KOPT-K1 (cell line): ENCODE results near the gene GH1.
"Not testable (repeated sequence)": the region's sequence is repeated elsewhere in the genome, so short reads cannot be mapped to it uniquely, and the experiment has no call there.

Experiments
- H3K27ac ChIP-seq: fragments of 200-600 bp; sonication (generic); 2 replicates; pipeline ENCODE4 v1.5.1; 2016; ENCODE audit warnings: antibody characterized with exemption, mild to moderate bottlenecking, low read depth, low read length; ENCODE audit not compliant: poor library complexity, severe bottlenecking
- H3K36me3 ChIP-seq: fragments of 200-600 bp; sonication (generic); 2 replicates; pipeline ENCODE4 v1.5.1; 2017; ENCODE audit warnings: antibody characterized with exemption, mild to moderate bottlenecking, low read length, moderate library complexity; ENCODE audit not compliant: insufficient read depth
- H3K9me3 ChIP-seq: fragments of 200-600 bp; sonication (generic); 2 replicates; pipeline ENCODE4 v1.5.1; 2017; ENCODE audit warnings: antibody characterized with exemption, low read length, mild to moderate bottlenecking; ENCODE audit not compliant: insufficient read depth, poor library complexity, severe bottlenecking

Gene GH1

DNA sequence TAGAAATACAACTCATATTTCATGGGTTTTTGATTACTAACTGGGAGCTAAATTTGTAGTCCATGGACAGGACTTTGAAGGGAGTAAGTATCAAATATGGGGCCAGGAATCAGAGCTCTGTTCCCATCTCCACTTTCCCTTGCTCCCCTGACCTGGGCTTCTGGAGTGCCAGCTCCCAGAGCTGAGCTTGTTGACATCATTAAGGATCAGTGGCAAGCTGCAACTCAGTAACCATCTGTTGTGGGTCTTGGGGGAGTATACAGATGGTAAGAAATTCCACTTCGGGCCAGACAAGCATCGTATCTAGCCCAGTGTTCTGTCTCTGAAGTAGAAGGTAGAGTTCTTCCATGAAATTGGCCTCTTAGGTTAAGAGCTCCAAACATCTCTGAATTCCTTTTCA lies 16.7 kb downstream of the GH1 start:
- not testable (repeated sequence) for H3K9me3 ChIP-seq, H3K36me3 ChIP-seq, H3K27ac ChIP-seq

- not testable (repeated sequence) for H3K36me3 ChIP-seq, H3K27ac ChIP-seq, H3K9me3 ChIP-seq
Observed at GRCh38 chr17:63898899-63899798, 19.5 kb downstream of the GH1 start.

DNA sequence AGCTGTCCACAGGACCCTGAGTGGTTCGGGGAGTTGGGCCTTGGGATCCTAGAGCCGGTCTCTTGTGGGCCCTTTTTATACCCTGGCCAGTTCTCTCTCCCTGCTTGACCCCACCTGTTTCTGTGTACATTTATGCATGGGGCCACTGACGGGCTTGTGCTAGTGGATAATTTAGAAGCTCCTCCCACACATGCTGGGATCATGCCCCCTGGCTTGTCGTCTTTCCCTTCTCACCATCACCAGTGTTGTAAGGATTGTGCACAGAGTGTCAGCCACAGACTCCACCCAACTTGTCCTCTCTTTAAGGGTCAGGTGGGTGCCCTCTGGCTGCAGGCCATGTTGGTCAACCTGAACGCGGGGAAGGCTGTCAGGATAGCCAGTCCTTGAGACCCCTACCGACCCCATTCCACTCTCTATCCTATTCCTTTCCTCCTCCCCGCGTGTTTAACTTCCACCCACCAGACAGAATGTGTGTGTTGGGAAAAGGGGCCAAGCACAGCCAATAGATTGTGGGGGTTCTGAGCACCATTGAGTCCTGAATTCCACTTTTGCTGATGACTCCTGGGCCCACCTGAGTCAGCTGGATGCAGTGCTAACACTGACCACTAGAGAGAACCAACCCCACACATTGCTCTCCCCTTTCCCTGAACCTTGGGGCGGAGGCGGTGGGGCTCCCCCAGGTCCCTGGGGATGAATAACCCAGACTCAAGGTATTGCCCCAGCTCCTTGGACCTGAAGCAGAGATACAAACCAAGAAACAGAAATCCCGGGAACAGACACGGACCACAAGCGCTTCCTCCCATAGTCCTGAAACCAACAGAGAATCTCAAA lies 21.9 kb downstream of the GH1 start, which contains the start of gene CSH1:
Gene CSH1, minus strand, starts transcription at position 51 of the 831 bp plus-strand sequence. CDS start 63 bp downstream, outside the sequence.
- H3K27ac ChIP-seq, H3K9me3 ChIP-seq, H3K36me3 ChIP-seq: not testable (repeated sequence)

GRCh38 chr17:63894821-63895220 lies 23.8 kb downstream of the GH1 start:
- not testable (repeated sequence) for H3K27ac ChIP-seq, H3K36me3 ChIP-seq, H3K9me3 ChIP-seq

GRCh38 chr17:63894021-63894420 lies 24.6 kb downstream of the GH1 start:
- H3K27ac ChIP-seq, H3K9me3 ChIP-seq, H3K36me3 ChIP-seq: not testable (repeated sequence)

DNA sequence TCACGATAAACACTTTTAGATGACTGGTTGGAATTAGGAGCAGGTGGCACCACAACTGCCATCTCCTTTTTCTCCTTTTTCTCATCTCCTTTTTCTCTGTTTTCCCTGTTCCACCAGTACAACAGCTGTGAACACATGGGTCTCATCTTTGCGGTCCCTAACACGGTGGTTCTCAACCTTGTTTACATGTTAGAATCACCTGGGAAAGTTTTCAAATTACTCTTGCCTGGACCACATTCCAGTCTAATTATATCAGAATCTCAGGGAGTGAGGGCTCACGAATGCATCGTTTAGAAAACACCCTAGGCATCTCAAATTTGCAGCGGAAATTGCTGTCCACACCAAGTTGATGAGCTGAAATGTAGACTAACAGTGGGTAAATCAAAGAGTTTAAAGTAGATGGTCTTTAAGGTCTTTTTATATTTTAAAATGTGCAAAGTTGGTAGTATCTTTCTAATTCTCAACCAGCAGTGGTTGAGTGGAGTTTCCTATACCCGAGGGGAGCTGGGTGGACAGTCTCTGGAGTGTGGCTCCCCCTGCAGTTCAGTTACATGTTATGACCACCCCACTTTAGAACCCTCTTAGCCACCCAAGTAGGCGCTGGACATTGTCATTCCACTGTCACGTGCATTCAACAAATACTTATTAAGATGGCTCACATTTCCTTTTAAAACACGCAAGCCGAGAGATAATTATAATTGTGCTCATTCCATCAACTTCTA lies 26.2 kb downstream of the GH1 start:
- H3K27ac ChIP-seq, H3K9me3 ChIP-seq, H3K36me3 ChIP-seq: not testable (repeated sequence)

- not testable (repeated sequence) for H3K27ac ChIP-seq, H3K36me3 ChIP-seq, H3K9me3 ChIP-seq
Observed at GRCh38 chr17:63889026-63889848, 29.4 kb downstream of the GH1 start.

- H3K36me3 ChIP-seq, H3K27ac ChIP-seq, H3K9me3 ChIP-seq: not testable (repeated sequence)
Observed at GRCh38 chr17:63885119-63885518, 33.5 kb downstream of the GH1 start.

- not testable (repeated sequence) for H3K27ac ChIP-seq, H3K36me3 ChIP-seq, H3K9me3 ChIP-seq
Observed at GRCh38 chr17:63882626-63883126, 36.0 kb downstream of the GH1 start.

DNA sequence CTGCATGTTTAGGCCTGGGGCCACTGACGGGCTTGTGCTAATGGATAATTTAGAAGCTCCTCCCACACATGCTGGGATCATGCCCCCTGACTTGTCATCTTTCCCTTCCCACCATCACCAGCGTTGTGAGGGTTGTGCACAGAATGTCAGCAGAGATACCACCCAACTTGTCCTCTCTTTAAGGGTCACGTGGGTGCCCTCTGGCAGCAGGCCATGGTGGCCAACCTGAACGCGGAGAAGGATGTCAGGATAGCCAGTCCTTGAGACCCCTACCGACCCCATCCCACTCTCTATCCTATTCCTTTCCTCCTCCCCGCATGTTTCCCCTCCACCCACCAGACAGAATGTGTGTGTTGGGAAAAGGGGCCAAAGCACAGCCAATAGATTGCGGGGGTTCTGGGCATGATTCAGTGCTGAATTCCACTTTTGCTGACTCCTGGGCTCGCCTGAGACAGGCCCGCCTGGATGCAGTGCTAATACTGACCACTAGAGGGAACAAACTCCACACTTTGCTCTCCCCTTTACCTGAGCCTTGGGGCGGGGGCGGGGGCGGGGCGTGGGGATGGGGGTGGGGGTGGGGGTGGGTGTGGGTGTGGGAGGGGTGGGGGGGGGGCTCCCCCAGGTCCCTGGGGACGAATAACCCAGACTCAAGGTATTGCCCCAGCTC lies 36.6 kb downstream of the GH1 start, which contains the start of gene GH2:
Gene GH2, minus strand, starts transcription at position 10 of the 667 bp plus-strand sequence. CDS start 143 bp downstream, outside the sequence.
- no peaks in the 10 kb centered on the region for H3K9me3 ChIP-seq

DNA sequence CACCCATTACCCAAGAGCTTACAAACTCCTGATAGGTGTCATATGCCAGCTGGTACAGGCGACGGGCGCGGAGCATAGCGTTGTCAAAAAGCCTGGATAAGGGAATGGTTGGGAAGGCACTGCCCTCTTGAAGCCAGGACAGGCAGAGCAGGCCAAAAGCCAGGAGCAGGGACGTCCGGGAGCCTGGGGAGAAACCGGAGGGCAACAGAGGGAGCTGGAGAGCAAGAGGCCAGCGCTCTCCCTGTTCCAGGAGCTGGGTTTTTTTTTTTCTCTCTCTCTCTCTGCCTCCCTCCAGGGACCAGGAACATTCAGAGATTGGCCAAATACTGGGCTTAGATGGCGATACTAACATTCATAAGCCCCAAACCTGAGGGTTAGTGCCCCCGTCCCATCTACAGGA lies 37.3 kb downstream of the GH1 start:
- not testable (repeated sequence) for H3K27ac ChIP-seq, H3K36me3 ChIP-seq, H3K9me3 ChIP-seq

More for the DNA sequence above, 36.6 kb downstream of the GH1 start, which contains the start of gene GH2:
- Histone ChIP-seq H3K36me3 (no peaks in the 10 kb centered on the region), H3K27ac (no peak within 1 kb of the TSS)

GRCh38 chr17:63880706-63881105 lies 37.9 kb downstream of the GH1 start:
- Histone ChIP-seq H3K27ac (no peak overlapping the region), H3K9me3 (no peaks in the 10 kb centered on the region), H3K36me3 (no peaks in the 10 kb centered on the region)

DNA sequence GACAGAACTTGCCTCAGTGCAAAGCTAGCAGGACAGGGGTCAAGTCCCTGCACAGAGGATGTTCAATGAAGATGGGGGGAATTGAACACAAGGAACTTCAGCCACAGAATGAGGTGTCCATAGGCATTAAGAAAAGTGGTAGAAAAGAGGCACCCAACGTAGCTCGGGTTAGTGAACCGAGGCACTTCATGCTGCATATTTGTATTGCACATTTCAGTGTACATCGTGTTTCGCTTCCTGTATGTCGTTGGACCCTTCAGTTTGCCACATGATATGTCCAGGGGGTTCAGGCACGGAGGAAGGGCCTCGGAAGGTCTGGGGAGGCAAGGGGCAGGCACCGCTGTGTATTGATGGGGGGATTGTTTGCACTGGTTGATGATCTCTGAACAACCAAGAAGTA lies 40.2 kb downstream of the GH1 start:
- H3K36me3 ChIP-seq, H3K27ac ChIP-seq, H3K9me3 ChIP-seq: not testable (repeated sequence)

DNA sequence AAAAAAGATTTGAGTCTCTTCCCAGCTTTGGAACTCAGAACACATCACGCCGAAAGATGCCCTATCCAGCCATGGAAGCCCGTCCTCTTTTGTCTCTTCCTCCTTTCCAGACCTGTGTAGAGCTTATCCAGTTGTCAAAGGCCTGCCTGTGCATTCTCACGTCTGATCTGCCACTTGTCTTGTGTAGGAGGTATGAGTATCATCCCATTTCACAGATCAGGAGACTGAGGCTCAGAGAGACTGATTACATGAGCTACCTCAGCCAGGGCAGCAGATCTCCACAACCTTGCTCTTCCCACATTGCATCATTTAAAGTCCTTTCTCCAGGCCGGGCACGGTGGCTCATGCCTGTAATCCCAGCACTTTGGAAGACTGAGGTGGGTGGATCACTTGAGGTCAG lies 43.9 kb downstream of the GH1 start:
- H3K27ac ChIP-seq, H3K36me3 ChIP-seq, H3K9me3 ChIP-seq: not testable (repeated sequence)
